GM21390 (cell line): ENCODE measurements around the gene C5orf58.
A peak's percentile ranks its signal among the peaks of the same experiment; 100 is the strongest.

Experiments
- ATAC-seq: cut with Tn5 transposase; IDR thresholded peaks from one replicate; pipeline ENCODE4 v1.9.1; 2021; ENCODE audit not compliant: unreplicated experiment

C5orf58 gene

DNA sequence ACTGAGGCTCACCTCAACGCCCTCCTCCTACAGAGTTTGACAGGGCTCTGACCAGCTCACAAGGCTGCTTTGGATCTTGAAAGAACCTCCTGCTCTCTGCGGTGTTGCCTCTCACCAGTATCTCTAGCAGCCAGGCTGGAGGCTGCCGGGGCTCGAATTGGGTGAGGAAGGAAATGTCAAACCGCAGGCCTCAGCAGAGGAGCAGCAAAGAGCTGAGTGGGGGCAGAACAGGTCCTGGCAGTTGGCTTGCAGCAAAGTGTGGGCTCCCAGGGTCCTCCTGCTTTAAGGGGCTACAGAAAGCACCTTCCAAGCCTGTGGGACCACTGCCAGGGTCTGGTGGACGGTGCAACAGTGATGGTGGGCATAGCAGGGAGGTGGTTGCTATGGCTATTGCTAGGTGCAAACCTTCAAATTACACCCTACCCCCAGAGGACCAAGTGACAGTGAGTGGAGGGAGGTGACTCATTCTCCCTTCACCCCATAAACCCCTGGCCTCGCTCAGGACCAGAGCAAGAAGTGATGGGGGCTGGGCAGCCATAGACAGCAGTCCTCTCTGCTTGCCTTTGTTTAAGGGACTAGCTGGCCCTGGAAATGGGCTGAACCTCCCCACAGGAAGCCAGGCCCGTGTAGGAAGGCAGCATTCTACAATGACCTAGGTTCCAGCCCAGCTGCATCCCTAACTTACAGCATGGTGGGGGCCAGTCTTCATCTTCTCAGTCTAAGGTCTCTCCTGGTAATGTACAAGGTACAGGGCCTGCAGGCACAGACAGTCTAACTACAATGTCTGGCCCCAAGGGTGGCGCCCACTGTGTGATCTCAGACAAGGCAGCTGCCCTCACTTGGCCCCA, 46.0 kb downstream of the C5orf58 start:
- peak; percentile 85 for ATAC-seq

GRCh38 chr5:170279459-170279817, 46.7 kb downstream of the C5orf58 start:
- no peak for ATAC-seq

GRCh38 chr5:170280011-170280493, 47.3 kb downstream of the C5orf58 start:
- no peak for ATAC-seq

DNA sequence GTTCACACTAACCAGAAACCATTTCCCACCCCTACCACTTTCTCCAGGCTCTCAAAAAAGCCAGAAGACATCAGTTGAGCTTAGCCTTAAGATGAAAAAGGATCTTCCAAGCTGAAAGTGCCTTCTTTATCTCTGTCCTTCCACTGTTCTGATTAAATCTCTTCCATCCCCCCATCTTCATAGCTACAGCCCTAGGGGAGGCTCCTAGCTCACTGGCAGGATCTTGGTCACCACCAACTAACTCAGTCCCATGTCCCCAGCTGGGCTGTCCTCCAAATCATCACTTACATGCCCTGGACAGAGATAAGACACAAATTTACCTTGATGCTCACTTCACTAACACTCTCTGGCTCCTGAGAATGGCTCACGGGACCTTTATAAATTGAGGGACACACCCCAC, 50.5 kb downstream of the C5orf58 start:
- ATAC-seq: no peak

DNA sequence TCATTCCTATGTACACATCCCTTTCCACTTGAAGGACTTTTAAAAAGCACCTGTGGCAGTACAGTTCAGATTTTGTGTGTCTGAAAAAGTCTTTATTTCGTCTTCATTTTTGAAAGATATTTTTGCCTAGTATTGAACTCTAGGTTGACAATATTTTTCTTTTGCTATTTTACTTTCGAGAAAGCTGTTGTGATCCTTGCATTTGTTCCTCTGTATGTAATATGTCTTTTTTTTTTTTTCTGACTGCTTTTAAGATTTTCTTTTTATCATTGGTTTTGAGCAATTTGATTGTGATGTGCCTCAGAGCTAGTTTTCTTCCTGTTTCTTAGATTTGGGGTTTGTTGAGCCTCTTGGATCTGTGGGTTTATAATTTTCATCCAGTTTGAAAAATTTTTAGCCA, 51.4 kb downstream of the C5orf58 start:
- ATAC-seq: no peak

GRCh38 chr5:170285181-170285580, 52.4 kb downstream of the C5orf58 start:
- ATAC-seq: no peak

- no peak for ATAC-seq
These were observed 53.7 kb downstream of the C5orf58 start for GRCh38 chr5:170286386-170286925.

GRCh38 chr5:170287532-170287931, 54.7 kb downstream of the C5orf58 start:
- ATAC-seq: no peak

GRCh38 chr5:170288151-170288550, 55.4 kb downstream of the C5orf58 start:
- ATAC-seq: no peak

DNA sequence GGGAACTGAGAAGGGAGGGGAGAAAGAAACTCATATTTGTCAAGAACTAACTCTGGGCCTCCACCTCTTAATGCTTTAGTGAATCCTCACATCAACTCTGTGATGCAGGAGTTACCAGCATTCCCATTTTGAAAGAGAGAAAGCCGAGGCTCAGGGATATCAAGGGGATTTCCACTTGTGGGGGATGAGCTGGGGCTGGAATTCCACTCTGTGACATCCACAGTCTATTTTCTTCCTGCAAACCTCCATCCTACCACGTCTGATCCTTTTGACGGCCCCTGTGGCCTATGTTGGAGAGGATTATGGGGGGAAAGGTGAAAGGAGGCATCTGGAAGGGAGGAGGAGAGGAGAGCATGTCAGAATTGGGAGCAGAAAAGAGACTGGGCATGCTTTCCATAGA, 55.8 kb downstream of the C5orf58 start:
- no peak for ATAC-seq

GRCh38 chr5:170289121-170289520, 56.3 kb downstream of the C5orf58 start:
- ATAC-seq: no peak

GRCh38 chr5:170289764-170290163, 57.0 kb downstream of the C5orf58 start:
- ATAC-seq: no peak

- ATAC-seq: no peak
These were observed 57.7 kb downstream of the C5orf58 start for GRCh38 chr5:170290498-170290897.

GRCh38 chr5:170292179-170293104, 59.7 kb downstream of the C5orf58 start:
- no peak for ATAC-seq

GRCh38 chr5:170293273-170293672, 60.5 kb downstream of the C5orf58 start:
- ATAC-seq: peak; percentile 77

DNA sequence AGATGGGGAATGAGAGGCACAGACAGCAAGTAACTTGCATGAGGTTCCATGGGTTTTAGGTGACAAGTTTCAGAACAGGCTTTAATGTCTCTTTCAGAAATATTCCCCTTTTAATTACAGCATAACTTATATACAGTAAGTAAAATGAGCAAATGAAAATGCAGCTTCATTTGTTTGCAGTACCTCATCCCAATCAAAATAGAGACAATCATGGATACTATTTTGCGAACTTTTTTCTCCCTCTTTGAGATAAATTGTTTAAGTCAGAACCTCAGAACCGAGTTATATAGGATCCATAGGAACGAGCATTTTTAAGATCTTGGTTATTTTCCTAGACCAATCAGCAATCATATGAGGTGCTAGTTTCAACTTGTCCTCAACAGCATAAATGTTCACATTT, 61.3 kb downstream of the C5orf58 start:
- no peak for ATAC-seq

GRCh38 chr5:170294556-170294955, 61.8 kb downstream of the C5orf58 start:
- no peak for ATAC-seq
